Activated CD8-positive, alpha-beta memory T cell treated with anti-CD3 and anti-CD28 coated beads for 1 hour (primary cell): ENCODE results near the gene EBF3.

ENCODE experiments used
- DNase-seq, 2 donors: peaks; one replicate each; pipeline ENCODE4 v3.0.0-alpha.2; 2020; ENCODE audit warnings: low read depth in 1 of 2; ENCODE audit errors: extremely low read depth in 1 of 2

The EBF3 gene

DNA sequence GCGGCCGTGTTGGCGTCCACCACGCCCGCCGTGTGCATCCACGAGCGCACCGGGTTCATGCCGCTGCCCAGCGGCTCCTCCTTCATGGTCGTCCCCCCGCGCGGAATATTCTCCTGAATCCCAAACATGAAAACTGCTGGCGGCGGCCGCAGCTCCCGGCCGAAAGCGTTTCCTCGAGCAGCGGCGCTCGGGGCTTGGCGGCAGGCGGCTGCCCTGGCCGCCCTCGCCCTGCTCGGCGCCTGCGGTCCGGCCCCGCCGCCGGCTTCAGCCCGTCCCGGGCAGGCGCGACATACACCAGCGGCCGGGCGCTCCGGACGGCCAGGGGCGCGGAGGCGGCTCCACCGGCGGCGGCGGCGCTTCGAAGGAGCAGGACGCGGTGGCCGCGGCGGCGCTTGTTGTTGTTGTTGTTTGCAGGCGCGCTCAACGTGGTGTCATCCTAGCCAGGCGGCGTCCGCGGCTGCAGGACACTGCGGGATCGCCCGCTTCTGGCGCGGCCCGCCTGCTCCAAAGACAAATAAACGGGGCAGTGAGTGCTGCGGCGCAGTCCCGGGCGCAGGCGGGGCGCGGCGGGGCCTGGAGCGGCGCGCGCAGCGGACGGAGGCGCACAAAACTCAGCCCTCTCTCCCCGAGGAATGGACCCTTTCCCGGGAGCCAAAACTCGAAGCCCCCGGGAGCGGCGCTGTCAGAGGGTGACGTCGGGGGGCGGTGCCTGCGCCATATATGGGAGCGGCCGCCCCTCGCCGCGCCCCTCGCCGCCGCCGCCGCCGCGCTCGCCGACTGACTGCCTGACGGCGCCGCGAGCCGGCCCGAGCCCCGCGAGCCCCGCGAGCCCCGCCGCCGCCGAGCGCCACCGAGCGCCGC is at the start of gene EBF3:
TSS of gene EBF3 (minus strand) at position 634 of the 861 bp plus-strand sequence. CDS start at position 128, 506 bp downstream.
- peak in 1 of 2 donors; percentile 29 for DNase-seq

- no peak for DNase-seq
Measured at GRCh38 chr10:130013335-130014262, 49.5 kb upstream of the EBF3 start.

DNA sequence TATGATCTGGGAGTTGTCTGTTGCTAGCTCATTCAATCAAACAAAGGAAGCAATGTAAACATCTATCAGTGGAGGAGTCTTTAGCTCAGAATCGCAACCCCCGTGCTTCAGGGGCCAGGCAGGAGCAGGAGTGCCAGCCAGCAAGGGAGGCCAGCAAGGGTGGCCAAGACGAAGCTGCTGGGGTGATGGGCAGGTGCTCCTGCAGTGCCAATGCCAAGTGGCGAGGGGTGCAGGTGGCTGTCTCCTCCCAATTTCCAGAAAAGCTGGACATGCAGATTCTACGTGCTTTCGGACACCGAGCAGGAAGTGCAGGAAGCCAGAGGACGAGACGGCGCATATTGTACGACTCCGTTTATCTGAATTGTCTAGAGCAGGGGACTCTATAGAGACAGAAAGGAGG is 48.1 kb upstream of the EBF3 start:
- no peak for DNase-seq

GRCh38 chr10:130010653-130011052 is 46.6 kb upstream of the EBF3 start:
- DNase-seq = no peak

DNA sequence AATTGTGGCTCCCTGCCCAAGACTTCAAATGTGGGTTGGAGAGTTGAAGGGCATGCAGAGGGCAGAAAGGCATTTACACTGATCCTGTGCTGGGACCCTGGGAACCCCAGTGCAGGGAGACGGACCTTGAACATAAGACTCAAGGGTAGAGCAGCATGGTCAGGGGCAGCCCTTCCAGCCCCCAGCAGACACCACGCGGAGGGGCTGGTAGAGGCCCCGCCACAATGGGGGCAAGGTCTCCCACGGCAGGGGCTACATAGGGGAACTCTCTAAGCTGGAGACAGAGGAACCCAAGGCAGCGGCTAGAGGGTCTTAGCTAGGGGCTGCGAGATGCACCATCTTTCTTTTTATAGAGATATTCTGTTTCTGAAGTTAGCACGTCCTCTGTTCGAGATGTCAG is 45.2 kb upstream of the EBF3 start:
- DNase-seq = no peak

DNA sequence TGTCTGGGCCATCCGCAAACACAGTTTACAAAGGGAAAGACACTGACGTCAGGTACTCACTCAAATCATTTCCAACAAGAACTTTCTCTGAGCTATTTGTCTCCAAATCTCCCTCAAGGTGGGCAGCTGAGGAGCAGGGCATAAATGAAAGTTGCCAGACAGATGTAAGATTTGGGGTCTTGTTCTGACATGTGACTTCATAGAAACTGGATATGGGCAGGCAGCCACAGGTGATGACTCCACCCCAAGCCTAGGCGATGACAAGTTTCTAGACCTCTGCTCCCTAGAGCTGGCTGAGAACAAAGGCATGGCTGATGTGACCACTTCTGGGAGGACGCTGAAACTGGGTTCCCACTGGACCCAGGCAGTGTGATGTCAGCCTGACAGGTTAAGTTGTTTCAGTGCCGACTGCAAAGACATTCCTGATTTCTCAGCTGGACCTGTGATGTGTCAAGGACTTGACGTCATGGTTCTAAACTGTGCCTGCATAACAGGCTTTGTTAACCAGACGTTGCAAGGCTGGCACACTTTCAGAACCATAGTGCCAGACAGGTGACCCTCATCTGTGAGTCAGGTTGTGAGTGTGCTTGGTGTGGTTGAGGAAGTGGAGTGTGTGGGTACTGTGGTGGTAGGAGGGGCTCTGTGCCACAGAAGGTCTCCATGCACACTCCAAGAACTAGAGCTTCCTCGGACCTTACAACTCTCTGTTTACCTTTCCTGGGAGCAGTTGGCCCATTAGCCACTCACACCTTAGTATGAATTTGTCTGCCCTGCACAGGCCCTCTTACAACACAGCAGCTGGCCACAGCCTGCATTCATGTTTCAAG is 39.9 kb upstream of the EBF3 start:
- DNase-seq = no peak

- no peak for DNase-seq
Measured at GRCh38 chr10:130003166-130003565, 39.1 kb upstream of the EBF3 start.

DNA sequence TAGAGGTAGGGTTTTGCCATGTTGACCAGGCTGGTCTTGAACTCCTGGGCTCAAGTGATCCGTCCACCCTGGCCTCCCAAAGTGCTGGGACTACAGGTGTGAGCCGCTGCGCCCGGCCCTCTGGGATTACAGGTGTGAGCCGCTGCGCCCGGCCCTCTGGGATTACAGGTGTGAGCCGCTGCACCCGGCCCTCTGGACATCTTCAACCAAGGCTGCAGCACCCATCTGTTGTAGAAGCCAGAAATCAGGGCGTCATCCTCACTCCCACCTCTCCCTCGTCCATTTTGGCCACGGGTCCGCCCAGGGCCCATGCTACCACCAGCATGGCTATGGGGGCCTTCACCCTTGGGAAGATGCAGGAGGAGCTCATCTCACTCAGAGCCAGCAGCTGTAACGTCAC is 38.5 kb upstream of the EBF3 start:
- DNase-seq = no peak

DNA sequence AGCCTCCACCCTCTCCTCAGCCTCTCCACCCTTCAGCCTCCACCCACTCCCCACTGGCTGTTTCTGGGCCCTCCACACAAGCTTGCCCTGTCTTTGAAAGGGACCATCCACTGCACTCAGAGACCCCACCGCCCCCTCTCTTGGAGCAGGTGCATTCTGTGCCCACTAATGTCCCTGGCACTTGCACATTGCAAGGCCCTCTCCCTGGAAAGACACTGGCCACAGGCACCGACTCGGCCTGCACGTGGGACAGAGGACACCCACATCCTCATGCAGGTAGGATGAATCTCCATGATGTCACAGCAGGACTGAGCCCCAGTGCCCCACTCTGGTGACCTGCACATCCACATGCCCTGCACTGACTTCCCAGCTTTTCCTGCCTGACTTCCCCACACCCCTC is 36.8 kb upstream of the EBF3 start:
- DNase-seq = no peak

DNA sequence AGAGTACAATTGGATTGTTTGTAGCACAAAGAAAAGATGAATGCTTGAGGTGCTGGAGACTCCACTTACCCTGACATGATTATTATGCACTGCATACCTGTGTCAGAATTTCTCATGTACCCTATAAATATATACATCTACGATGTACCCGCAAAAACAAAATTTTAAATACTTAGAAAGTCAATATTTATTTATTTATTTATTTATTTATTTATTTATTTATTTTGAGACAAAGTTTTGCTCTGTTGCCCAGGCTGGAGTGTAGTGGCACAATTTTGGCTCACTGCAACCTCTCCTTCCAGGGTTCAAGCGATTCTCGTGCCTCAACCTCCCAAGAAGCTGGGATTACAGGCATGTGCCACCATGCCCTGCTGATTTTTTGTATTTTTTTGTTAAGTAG is 35.1 kb upstream of the EBF3 start:
- no peak for DNase-seq

- DNase-seq = no peak
Measured at GRCh38 chr10:129993621-129994020, 29.5 kb upstream of the EBF3 start.

- DNase-seq = no peak
Measured at GRCh38 chr10:129992356-129992755, 28.3 kb upstream of the EBF3 start.

GRCh38 chr10:129982825-129983224 is 18.8 kb upstream of the EBF3 start:
- no peak for DNase-seq

- DNase-seq = no peak
Measured at GRCh38 chr10:129978980-129979379, 14.9 kb upstream of the EBF3 start.

DNA sequence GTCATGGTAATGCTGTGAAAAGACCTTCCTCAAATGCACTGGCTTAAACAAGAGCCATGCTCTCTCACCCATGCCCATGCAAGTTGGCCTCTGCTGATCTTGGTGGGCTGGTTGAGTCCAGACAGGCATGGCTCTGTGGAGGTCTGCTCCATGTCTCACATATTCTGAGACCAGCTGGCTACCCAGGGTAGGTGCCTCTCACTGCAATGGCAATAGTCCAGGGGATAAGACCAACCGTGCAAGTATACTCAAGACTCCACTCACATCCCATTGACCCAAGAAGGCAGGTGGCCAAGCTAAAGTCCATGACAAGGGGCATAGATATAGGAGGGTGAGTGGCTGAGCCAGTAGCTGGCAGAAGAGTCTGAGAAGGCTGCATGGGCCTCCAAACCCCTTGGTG is 14.2 kb upstream of the EBF3 start:
- DNase-seq = no peak

GRCh38 chr10:129977794-129978193 is 13.7 kb upstream of the EBF3 start:
- DNase-seq = no peak

DNA sequence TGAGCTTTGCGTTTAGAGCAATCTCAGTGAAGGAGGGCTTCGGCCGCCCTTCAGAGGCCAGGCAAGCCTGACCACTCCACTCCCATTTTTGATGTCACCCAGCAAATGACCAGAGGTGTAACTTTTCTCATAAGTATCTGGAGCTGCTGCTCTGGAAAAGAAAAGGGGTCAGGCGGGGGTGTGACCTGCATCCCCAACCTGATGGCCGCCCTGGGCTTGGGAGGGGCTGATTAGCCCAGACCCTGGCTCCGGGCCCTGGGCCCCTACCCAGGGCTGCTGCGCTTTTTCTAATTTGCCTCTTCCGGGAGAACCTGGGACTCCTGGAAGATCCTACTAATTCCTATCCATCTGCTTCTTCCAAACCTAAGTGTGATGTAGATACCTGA is 9.6 kb upstream of the EBF3 start:
- no peak for DNase-seq

- DNase-seq = no peak
Measured at GRCh38 chr10:129972966-129973673, 9.0 kb upstream of the EBF3 start.

DNA sequence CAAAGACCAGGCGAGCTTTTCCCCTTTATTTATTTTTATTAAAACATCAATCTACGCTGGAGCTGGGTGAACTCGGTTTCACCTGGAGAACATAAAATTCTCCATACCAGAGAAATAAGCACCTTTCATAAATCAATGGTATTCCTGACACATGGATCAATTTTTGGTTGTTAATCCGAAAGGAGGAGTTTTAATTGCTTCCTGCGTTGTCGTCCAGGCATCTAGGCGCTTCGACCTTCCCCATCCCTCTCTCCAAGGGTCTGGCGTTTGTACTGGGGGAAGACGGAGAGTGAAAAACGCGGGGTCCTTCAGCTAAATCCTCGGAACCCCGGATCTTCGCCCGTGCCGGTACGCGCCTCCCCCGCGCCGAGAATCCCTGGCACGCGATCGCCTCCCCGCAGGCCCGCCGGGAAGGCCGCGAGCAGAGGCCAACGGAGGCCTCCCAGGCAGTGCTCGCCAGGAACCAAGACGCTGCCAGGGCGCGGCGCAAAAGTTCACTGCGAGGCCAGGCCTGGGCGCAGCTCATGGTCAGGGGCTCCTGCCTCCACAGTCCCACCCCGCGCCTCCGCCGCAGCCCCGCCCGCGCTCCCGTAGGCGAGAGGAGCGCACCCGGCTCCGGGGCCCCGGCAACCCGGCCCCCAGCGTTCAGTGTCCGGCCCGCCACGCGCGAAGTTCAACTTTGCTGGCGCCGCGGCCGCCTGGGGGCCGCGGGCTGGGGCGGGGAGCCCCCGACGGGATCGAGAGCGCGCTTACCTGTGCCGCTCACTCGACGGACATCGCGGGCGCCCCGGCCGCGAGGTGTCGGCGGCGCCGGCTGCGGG is 8.3 kb upstream of the EBF3 start:
- no peak for DNase-seq
